ENCODE data around the gene HOXB5. TPM values are rescaled to one million over a fixed set of nuclear protein-coding genes. Genes with fewer than 3 reads are reported as not detected.

HOXB5 gene
- total and polyA plus RNA-seq, 10 of the 15 experiments (the other 5 are each of a cell fraction or from before 2014, with no cell fraction given) = not detected

DNA sequence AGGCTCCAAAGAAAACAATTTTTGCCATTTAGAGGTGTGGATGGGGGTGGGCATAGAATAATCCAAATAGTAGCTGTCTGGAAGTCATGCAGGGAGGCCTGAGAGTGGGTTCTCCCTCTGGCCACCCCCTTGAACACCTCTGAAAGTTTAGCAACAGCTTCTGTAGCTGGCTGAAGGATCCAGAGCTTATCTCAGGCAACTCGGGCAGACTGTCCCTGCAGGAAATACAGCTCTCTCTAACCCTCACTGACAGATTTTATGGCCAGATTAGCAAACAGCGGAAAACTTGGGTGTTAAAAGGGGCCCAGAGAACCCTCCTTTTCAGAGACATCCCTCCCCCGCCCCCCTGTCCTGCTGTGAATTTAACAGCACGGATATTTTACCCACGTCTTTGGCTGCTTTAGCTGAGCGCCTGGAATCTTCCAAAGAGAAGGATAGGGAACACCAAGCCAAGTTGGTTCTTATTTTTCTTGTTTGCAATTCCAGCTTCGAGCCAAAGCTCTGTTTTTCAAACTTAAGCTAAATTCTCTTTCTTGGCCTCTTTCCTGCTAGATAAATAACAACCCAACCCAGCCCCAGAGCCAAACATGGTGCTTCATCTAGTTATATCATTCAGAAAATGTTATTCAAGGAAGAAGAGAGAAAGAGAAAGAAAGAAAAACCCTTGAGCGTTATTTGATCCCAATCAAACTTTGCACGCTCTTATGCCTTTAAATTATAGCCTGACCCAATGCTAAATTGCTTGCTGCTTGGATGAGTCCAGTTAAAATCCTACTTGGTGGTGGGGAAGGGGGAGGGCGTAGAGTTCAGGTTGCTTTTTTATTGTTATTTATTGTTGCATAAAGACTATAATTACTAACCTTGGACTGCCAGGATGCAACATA is 46.4 kb downstream of the HOXB5 start:
- peaks cover 6% of the 10 kb centered on the region for H3K79me2 ChIP-seq (ENCODE audit: control insufficient read depth, insufficient read depth, low read length)
- intact Hi-C loops (cut with micrococcal nuclease; ENCODE audit: unreplicated experiment) (no loop called here), in situ Hi-C loops (cut with MboI) (no loop called here)
- H3K36me3 ChIP-seq (ENCODE audit: control insufficient read depth in 2 of 2, insufficient read depth in 2 of 2, low read length in 1 of 2) = peaks cover 0 to 6% of the 10 kb centered on the region in 2 experiments; a peak in 2 of 4 replicates
- H3K27me3 ChIP-seq (replicated peaks in 1 of 2; ENCODE audit: control insufficient read depth in 2 of 2, insufficient read depth in 2 of 2, low read length in 1 of 2) = peaks cover 0 to 3% of the 10 kb centered on the region in 2 experiments; a peak in 1 of 4 replicates
- H3K9ac ChIP-seq (ENCODE audit: control insufficient read depth, insufficient read depth, low read length) = no peak overlapping the region
- H3K4me3 ChIP-seq = no peak overlapping the region
- ChIA-PET POLR2A (interaction anchor here (0.6 to 1.7 kb wide), 6 partner anchors 8 to 1123 kb away, joined by 3 to 8 read pairs (median 4); no protein-coding TSS in a partner anchor), RAD21 (ENCODE audit: unreplicated experiment) (interaction anchor here (1.3 to 1.4 kb wide), 2 partner anchors 28 to 54 kb away, joined by 3 to 4 read pairs; no protein-coding TSS in a partner anchor), SMC1A (ENCODE audit: uncharacterized antibody, unreplicated experiment) (interaction anchor here (0.9 to 1.8 kb wide), 6 partner anchors 8 to 195 kb away, joined by 3 to 5 read pairs (median 4); no protein-coding TSS in a partner anchor), CTCF (interaction anchor here (0.7 to 1.1 kb wide), 3 partner anchors 46 to 288 kb away, joined by 3 to 4 read pairs (median 3); no protein-coding TSS in a partner anchor)
- WGBS (ENCODE audit: insufficient coverage, insufficient replicate concordance, low lambda C conversion rate, missing lambda C conversion rate) = 50% methylated on average over 10 of the region's 10 CpGs
- DNase-seq (ENCODE audit: low read depth, low spot score) (no peak), FAIRE-seq (no peak), ATAC-seq (no peak)
- no peaks in the 10 kb centered on the region for H3K9me3 ChIP-seq (replicated peaks; ENCODE audit: control insufficient read depth, insufficient read depth, low read length)
- no peak overlapping the region for H3K27ac ChIP-seq (ENCODE audit: control insufficient read depth, insufficient read depth)
- TF ChIP-seq BCL11A (IDR thresholded peaks at IDR 0.05; ENCODE audit: low read depth, low read length) = no peak
- TF ChIP-seq KAT2A (conservative IDR thresholded peaks at IDR 0.05; ENCODE audit: control insufficient read depth, low read depth, low read length) = no peak
- TF ChIP-seq BRCA1 (IDR thresholded peaks at IDR 0.05; ENCODE audit: low read depth, low read length) = no peak
- TF ChIP-seq SMAD1 (IDR thresholded peaks at IDR 0.05; ENCODE audit: low read depth, partially characterized antibody) = no peak
- no peak overlapping the region for H2AFZ ChIP-seq (ENCODE audit: control insufficient read depth, low read depth, low read length)
- H3K4me2 ChIP-seq (ENCODE audit: control insufficient read depth, insufficient read depth) = no peak overlapping the region
- H4K20me1 ChIP-seq (ENCODE audit: control insufficient read depth, insufficient read depth) = no peaks in the 10 kb centered on the region
- peaks cover 7% of the 10 kb centered on the region for H3K4me1 ChIP-seq (ENCODE audit: control insufficient read depth, insufficient read depth, low read length)
- no TSS peak for BruUV-seq (replicated peaks)

Measured in GM12878 (cell line).